Renal pelvis (tissue), 12 donors: ENCODE results near the gene OSTM1. TPM values are rescaled to one million over a fixed set of nuclear protein-coding genes. Genes with fewer than 3 reads are reported as not detected.

Experiments used
- DNase-seq: peaks from one replicate; pipeline ENCODE4 v3.0.0-alpha.2; 2013
- long read RNA-seq, 16 experiments: transcript quantifications; one replicate each; lab custom pipeline, GENCODE V29; 2026
- polyA plus RNA-seq, 3 donors: library from polyadenylated mRNA; unstranded; fragments of 120-200 nt; gene quantifications; one replicate each; pipeline ENCODE4 v1.2.1, GENCODE V29; 2013; ENCODE audit not compliant: insufficient read length in 3 of 3

OSTM1 gene, protein sequence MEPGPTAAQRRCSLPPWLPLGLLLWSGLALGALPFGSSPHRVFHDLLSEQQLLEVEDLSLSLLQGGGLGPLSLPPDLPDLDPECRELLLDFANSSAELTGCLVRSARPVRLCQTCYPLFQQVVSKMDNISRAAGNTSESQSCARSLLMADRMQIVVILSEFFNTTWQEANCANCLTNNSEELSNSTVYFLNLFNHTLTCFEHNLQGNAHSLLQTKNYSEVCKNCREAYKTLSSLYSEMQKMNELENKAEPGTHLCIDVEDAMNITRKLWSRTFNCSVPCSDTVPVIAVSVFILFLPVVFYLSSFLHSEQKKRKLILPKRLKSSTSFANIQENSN
- polyA plus RNA-seq: 10 to 100 TPM; 23.0 to 25.8 (median 24.3) TPM
- long read RNA-seq, donor 1, full-length matches to known transcripts: 11 of 11 reads
- long read RNA-seq, donor 1, partial matches to known transcripts: 0 of 11 reads
- long read RNA-seq, donor 1, other reads (novel, unspliced or antisense): 0 of 11 reads
- long read RNA-seq, donor 2, full-length matches to known transcripts: 14 of 36 reads
- long read RNA-seq, donor 2, partial matches to known transcripts: 22 of 36 reads
- long read RNA-seq, donor 2, other reads (novel, unspliced or antisense): 0 of 36 reads
- long read RNA-seq, donor 3, full-length matches to known transcripts: 7 of 7 reads
- long read RNA-seq, donor 3, partial matches to known transcripts: 0 of 7 reads
- long read RNA-seq, donor 3, other reads (novel, unspliced or antisense): 0 of 7 reads
- long read RNA-seq, donor 4, full-length matches to known transcripts: 7 of 7 reads
- long read RNA-seq, donor 4, partial matches to known transcripts: 0 of 7 reads
- long read RNA-seq, donor 4, other reads (novel, unspliced or antisense): 0 of 7 reads
- long read RNA-seq, donor 5, full-length matches to known transcripts: 12 of 12 reads
- long read RNA-seq, donor 5, partial matches to known transcripts: 0 of 12 reads
- long read RNA-seq, donor 5, other reads (novel, unspliced or antisense): 0 of 12 reads
- long read RNA-seq, donor 6, full-length matches to known transcripts: 9 of 9 reads
- long read RNA-seq, donor 6, partial matches to known transcripts: 0 of 9 reads
- long read RNA-seq, donor 6, other reads (novel, unspliced or antisense): 0 of 9 reads
- long read RNA-seq, donor 7, full-length matches to known transcripts: 16 of 16 reads
- long read RNA-seq, donor 7, partial matches to known transcripts: 0 of 16 reads
- long read RNA-seq, donor 7, other reads (novel, unspliced or antisense): 0 of 16 reads
- long read RNA-seq, donor 8, full-length matches to known transcripts: 2 of 2 reads
- long read RNA-seq, donor 8, partial matches to known transcripts: 0 of 2 reads
- long read RNA-seq, donor 8, other reads (novel, unspliced or antisense): 0 of 2 reads
- long read RNA-seq, donor 9, full-length matches to known transcripts: 7 of 27 reads
- long read RNA-seq, donor 9, partial matches to known transcripts: 20 of 27 reads
- long read RNA-seq, donor 9, other reads (novel, unspliced or antisense): 0 of 27 reads
- long read RNA-seq, donor 10, full-length matches to known transcripts: 9 of 9 reads
- long read RNA-seq, donor 10, partial matches to known transcripts: 0 of 9 reads
- long read RNA-seq, donor 10, other reads (novel, unspliced or antisense): 0 of 9 reads
- long read RNA-seq, donor 11, full-length matches to known transcripts: 8 of 8 reads
- long read RNA-seq, donor 11, partial matches to known transcripts: 0 of 8 reads
- long read RNA-seq, donor 11, other reads (novel, unspliced or antisense): 0 of 8 reads
- long read RNA-seq, donor 12, full-length matches to known transcripts: 14 of 14 reads
- long read RNA-seq, donor 12, partial matches to known transcripts: 0 of 14 reads
- long read RNA-seq, donor 12, other reads (novel, unspliced or antisense): 0 of 14 reads
- long read RNA-seq, donor 13, full-length matches to known transcripts: 7 of 7 reads
- long read RNA-seq, donor 13, partial matches to known transcripts: 0 of 7 reads
- long read RNA-seq, donor 13, other reads (novel, unspliced or antisense): 0 of 7 reads
- long read RNA-seq, donor 14, full-length matches to known transcripts: 16 of 16 reads
- long read RNA-seq, donor 14, partial matches to known transcripts: 0 of 16 reads
- long read RNA-seq, donor 14, other reads (novel, unspliced or antisense): 0 of 16 reads
- long read RNA-seq, donor 15, full-length matches to known transcripts: 12 of 12 reads
- long read RNA-seq, donor 15, partial matches to known transcripts: 0 of 12 reads
- long read RNA-seq, donor 15, other reads (novel, unspliced or antisense): 0 of 12 reads
- long read RNA-seq, donor 16, full-length matches to known transcripts: 8 of 8 reads
- long read RNA-seq, donor 16, partial matches to known transcripts: 0 of 8 reads
- long read RNA-seq, donor 16, other reads (novel, unspliced or antisense): 0 of 8 reads

DNA sequence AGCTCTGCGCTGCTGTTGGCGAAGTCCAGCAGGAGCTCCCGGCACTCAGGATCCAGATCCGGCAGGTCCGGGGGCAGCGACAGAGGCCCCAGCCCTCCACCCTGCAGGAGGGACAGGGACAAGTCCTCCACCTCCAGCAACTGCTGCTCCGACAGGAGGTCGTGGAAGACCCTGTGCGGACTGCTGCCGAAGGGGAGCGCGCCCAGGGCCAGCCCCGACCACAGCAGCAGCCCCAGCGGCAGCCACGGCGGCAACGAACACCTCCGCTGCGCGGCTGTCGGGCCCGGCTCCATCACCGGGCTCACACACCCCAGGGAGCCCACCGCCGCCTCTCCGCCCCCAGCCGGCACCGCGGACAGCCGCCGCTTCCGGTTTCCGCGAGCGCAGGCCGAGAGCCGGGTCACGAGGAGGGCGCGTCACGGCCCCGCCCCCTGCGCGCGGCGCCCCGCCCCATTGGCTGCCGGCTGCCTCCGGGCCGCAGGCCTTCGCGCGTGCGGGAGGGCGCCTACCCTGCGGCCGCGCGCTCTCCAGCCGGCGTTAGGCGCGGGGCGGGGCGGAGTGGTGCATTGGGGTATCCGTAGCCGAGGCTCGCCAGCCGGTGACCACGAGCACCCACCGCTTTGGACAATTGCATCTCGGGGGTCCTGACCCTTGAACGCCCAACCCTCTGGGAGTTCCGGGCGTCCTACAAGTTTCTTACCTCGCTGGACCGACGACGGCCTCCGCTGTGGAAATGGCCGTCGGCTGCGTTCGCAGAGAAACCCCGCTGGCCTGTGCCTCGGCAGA, at the start of gene OSTM1:
OSTM1 (minus strand) TSS at position 383 of the 786 bp plus-strand sequence; CDS start at position 293, 90 bp downstream.
- peak; percentile 92 for DNase-seq

DNA sequence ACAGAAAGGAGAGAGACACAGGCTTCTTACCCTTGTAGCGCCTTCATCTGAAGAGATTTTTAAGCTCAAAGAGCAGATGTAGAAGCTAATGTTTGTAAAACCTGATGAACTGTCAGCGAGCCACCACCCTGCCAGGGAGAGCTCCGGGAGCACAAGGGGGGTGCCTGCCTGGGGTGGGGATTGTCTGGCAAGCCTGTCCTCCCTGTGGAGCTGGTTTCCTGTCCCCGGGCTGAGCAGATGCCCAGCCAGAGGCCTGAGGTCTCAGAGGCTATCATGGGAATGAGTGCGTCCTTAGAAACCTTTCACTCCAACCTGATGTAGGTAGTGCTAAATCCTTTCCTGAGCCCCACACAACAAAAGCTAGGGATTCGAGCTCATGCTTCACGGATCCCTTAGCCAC, 49.4 kb upstream of the OSTM1 start:
- no peak for DNase-seq

DNA sequence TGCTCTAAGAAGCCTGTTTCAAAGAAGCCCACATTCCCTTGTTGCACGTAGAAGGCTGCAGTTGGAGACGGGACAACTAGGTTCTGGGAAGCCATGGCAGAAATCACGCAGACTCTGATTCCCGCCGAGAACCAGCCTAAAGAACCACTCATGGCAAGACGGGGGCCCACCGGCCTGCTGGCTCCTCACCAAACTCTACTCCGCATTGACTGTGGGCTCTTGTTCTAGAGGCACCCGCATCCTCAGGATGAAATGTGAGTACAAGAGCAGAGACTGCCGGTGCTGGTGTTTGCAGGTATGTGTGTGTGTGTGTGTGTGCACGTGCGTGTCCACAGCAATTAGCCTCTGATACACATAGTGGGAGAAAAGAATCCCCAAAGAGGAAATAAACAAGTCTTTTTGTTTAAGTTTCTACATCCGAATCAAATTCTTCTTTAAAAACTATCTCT, 49.0 kb upstream of the OSTM1 start:
- no peak for DNase-seq

DNA sequence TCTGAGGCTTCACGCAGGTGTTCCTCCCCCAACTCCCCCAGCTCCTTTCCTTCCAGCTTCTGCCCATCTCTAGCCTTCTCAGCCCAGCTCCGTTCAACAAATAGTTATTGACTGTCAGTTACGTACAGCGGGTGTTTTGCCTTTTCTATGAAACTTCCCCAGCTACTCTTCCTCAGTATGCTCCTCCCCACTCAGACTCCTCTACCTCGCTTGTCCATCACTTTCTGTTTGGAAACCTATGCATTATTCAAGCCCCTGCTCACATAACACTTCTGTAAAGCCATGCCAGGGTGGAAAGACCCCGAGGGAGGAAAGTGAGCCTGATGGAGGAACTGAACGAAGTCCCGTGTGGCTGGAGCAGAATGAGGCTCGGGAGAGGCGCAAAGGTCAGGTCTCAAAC, 47.1 kb upstream of the OSTM1 start:
- DNase-seq: no peak

DNA sequence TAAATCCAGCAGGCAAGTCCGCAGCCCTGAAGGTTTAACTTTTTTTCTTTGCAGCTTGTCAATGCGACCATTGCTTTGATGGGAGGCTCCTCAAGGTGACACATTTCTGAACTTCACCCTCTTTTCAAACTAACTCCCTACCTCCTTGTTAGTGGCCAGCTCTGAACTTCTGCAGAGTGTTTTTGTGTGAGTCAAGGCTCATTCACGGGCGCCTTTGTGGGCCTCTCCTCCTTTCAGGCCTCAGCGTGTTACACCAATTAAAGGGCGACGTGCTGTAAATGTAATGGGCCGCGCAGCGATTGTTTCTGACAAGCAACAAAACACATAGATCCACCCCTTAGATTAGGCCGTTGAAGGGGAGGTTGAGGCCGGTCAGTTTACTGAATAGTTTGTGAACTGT, 45.8 kb upstream of the OSTM1 start:
- DNase-seq: no peak

DNA sequence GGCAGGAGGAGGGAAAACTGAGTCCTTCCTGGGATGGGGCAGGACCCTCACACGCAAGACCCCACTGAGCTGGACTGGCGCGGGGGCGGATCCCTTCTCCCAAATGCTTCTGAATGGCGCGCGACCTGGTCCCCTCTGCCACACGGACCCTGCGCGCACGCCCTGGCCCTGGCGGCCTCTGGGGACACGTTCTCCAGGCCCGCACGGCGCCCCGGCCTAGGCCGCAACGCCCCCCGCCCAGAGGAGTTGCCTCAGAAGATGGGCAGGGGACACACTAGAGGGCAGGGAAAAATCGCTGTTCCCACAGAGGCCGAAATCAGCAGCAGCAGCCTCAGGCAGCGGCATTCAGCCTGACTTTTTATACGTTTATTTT, 45.2 kb upstream of the OSTM1 start:
- DNase-seq: no peak

DNA sequence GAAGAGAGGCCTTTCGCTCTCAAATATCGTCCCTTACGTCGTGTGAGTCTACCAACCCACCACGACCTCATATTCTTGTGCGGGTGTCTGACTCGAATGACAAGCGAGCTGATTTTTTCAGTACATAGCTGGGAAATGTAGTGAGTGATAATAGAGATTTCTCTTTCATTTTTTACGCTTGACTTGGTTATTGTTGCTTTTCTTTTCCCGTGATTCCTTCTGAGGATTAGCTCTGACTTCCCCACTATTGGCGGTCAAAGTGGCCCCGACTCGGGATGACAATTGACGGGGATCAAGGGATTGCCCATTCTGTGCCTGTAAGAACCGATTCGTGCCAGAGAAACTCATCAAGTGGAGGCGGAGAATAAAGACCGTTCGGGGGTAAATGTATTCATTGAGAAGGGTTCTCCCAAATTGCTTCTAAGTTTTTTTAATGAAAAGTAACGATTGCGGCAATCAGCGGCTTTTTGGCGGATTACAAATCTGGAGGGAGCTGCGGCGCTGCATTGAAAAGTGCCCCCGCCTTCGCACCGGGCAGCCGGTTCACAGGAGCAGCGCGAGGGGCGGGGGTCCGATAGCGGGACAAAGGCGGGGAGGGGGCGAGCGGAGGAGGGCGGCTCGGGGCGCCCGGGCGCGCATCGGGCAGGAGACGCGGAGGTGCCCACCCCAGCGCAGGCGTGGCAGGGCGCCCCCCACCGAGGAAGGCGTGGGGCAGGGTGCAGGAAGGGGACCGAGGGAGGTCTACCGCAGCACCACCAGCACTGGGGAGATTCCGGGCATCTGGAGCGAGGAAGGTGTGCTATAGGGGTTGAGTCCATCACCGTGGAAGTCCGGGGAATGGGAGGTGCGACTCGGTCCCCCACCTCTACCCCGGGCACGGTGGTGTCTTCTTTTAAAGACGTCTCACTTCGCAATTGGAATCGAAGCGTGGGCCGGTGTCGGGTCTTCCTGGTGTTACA, 44.5 kb upstream of the OSTM1 start:
- DNase-seq: no peak

DNA sequence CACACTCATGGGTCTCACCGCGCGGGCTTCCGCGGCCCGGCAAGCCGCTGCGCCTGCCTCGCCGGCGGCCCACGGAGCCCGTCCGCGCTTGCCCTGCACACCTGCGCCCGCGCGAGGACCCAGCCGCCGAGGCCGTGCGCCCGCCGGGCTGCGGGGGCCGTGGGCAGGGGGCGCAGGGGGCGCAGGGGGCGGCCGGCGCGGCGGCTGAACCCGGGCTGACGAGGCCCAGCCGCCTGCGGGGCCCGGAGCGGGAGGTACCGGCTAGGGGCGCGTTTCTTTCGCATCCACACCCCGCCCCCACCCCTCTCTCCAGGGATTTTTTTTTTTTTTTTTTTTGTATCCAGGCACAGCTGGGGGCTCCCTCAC, 43.8 kb upstream of the OSTM1 start:
- DNase-seq: no peak

DNA sequence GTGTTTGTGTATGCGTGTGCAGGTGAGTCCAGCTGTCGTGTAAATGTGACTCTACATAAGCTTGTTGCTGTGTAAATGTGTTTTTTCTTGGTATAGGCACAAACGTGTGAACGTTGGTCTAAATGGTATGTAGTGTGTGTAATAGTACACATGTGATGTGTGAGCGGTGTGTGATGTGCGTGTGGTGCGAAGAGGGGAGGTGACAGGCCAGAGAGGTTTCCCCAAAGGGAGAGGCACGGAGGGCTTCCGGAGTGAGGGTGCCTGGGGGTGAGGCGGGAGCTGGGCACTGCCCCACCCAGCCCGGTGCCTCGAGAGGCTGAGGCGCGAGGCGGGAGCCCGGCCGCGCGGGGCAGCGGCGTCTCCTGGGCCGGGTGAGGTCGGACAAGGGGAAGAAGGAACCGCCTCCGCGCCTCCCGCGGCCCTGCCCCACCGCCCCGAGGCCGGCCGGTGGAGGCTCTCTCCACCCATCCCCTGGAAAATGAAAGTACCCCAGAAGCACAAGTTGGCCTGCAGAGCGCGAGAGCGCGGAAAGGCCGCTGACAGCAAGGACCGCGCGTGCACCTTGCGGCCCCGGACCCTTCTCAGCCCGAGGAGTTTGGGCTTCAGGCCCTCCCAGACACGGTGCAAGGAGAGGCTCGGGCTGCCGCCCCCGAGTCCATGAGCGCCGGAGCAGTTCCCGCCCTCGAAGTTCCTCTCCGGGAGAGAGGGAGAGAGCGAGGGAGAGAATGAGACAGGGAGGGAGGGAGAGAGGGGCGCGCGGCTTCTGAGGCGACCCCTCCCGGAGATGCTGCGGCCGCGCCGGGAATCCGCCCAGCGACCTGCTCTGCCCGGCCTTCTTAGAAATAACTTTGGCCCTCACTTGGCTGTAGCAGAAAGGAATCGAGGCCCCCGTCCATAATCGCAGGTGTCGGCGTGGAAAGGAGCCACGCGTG, 43.2 kb upstream of the OSTM1 start:
- no peak for DNase-seq

DNA sequence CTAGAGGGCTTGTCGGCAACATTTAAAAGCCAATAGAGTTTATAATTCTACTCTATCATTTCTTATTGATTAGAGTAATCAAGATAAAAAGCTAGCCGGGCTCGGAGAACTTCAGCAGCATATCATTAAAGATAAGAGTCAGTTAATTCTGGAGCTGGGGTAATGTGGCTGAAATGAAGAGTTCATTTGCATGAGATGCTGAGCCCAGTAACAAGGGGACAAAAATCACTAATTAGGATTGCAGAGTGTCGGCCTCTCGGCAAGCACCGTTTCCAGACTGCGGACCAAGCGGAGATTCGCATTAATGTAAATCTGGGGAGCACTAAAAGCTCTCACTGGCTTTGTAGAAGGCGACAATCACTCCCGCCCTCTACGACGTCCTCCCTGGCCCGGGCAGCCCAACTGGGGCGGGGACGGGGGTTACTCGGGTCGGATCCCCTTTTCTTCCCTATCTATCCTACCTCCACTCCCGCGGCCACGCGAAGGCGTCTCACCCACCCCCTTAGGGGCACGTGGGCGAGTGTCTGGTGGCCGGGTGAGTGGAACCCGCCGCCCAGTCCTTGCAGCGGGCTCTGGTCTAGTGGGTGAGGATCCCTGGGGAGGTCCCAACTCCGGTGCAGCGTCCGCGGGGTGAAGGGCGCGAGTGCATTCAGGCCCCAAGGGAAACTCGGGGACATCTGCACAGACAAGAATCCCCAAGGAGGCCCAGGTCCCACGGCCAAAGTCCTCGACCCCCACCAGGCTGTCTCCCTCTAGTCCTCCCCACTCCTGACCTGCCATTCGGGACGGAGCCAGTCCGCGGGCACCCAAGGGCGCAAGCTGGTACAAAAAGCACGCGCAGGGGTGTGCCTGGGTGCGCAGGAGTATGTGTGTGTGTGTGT, 42.2 kb upstream of the OSTM1 start:
- DNase-seq: no peak

DNA sequence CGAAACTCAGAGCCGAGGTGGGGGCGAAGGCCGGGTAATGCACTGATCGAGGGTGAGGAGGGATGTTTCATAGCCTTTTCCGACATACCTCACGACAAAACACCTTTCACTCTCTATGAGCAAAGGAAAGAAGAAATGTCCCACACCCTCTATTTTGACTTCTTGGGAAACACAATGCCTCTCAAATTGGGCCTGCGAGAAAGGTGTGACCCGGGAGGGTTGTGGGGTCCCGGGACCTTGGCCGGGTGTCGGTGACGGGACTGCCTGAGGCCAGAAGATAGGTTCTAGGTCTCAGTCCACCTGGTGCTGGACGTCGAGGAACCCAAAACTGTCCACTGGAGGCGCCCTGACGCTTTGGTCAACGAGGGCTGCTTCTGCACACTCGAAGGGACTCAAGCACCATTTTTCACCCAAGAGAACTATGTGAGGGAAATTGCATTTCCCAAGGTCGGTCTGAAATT, 41.1 kb upstream of the OSTM1 start:
- DNase-seq: no peak

DNA sequence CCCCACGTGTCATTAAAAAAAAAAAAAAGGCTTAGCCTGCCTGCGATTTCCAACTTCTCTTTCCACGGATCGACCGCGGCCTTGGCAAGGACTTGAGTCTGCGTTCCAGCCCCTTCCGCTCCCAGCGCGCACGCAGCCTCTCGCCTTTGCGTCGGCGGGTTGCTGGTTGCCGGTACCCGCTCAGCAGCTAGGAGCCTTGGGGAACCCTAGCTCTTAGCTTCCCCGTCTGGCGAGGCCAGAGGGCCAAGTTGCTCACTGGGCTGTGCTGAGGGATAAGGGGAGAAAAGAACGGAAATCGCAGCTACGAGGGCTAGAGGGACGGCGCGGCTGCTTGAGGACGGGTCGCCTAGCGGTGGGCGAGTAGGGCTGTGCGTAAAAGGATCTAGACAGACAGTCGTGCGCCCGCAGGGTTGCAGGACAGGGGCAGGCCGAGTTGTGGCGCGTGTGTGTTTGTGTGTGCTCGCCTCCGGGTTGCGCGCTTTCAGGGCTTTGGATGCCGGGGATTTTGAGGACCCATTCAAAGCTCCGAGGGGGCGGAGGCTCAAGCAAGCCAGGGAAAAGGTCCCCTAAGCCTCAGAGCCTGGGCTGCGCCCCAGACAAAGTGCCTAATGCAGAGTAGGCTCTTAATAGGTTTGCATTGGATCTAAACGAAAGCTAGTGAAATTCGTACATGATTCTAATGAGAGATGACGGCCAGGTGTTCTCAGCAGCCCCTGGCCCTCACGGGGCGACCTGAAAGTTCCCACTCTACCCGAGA, 40.5 kb upstream of the OSTM1 start:
- DNase-seq: no peak

DNA sequence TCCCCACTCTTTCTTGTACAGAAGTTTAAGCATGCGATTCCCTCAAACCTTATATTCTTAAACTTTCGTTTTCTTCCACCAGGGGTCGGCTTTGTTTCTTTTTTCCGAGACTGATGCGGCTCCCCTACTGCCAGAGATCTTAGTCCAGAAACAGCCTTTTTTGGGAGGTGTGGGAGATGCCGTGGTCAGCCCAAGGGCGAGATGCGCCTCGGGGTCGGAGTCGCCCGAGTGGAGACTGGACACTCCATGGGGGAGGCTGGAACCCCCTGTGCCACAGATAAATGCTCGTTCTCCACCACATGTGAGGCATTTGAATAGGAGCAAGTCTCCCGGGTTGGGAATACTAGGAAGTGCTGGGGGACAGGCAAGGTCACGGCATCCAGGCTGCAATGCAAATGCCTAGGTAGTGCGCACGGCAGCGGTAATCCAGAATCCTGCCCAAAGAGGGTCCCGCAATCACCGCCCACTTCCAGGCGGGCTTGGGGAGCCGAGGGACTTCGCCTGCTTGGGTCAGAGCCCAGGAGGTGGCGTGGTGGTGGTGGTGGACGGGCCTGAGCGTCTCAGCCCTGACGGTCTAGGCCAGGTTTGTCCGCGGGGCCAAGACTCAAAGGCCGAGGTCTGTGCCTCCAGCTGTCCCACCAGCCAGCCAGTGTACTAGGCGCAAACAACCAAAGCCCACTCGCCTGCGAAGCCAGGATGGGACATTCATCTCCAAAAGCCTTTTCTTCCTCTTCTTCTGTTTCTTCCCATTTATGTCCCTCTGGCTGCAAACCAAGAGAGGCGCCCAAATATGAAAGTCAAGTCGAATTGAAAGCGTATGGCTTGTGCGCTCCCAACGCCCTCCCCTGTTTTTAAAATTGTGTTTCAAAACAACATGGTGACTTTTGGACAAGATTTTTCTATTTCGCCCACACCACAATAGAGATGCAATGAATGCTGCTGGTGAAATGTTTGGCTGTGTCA, 39.3 kb upstream of the OSTM1 start:
- peak; percentile 62 for DNase-seq
